Lower leg skin (tissue), 3 donors: ENCODE measurements around the gene NRSN1.

Source experiments
- POLR2A ChIP-seq, 2 donors: fragments of 450-650 bp; IDR thresholded peaks; one replicate each; pipeline ENCODE4 v1.6.1; 2016 to 2017; ENCODE audit warnings: antibody characterized with exemption in 2 of 2, mild to moderate bottlenecking in 1 of 2, moderate library complexity in 1 of 2
- TF ChIP-seq, protein P1 (sequence below), 3 donors: fragments of 450-650 bp; IDR thresholded peaks; one replicate each; pipeline ENCODE4 v1.5.1; 2016; ENCODE audit warnings: antibody characterized with exemption in 3 of 3, mild to moderate bottlenecking in 3 of 3, moderate library complexity in 2 of 3

DNA sequence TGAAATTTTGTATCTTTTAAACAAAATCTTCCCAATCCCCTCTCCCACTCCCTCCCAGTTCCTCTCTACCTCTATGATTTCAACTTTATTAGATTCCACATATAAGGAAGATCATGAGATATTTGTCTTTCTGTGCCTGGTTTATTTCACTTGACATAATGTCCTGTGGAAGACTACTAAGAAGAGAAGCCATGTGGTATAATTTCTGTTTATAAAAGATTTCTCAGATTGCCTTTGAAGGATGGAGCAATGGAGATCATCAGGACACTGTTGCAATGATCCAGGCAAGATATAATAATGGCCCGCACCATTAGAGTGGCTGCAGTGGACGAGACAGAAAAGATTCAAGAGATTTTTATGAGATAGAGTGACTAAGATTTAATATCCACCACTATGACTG, 13.1 kb downstream of the NRSN1 start:
- no peak for TF ChIP-seq POLR2A (IDR thresholded peaks at IDR 0.05)
- TF ChIP-seq, protein P1, sequence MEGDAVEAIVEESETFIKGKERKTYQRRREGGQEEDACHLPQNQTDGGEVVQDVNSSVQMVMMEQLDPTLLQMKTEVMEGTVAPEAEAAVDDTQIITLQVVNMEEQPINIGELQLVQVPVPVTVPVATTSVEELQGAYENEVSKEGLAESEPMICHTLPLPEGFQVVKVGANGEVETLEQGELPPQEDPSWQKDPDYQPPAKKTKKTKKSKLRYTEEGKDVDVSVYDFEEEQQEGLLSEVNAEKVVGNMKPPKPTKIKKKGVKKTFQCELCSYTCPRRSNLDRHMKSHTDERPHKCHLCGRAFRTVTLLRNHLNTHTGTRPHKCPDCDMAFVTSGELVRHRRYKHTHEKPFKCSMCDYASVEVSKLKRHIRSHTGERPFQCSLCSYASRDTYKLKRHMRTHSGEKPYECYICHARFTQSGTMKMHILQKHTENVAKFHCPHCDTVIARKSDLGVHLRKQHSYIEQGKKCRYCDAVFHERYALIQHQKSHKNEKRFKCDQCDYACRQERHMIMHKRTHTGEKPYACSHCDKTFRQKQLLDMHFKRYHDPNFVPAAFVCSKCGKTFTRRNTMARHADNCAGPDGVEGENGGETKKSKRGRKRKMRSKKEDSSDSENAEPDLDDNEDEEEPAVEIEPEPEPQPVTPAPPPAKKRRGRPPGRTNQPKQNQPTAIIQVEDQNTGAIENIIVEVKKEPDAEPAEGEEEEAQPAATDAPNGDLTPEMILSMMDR (IDR thresholded peaks at IDR 0.05) = no peak
